WI38 (cell line): ENCODE measurements around the gene CPT1C.

Experiments used
- H3K4me3 ChIP-seq: 2 replicates; pipeline ENCODE4 v1.5.1; 2011; ENCODE audit warnings: low read depth, mild to moderate bottlenecking, control low read depth, low read length
- CTCF ChIP-seq: IDR thresholded peaks from 2 replicates; pipeline ENCODE4 v1.5.1; 2012; ENCODE audit warnings: low read depth, mild to moderate bottlenecking, control low read depth, low read length

CPT1C gene

GRCh38 chr19:49684983-49685553, 5.8 kb upstream of the CPT1C start:
- no peak for TF ChIP-seq CTCF
- H3K4me3 ChIP-seq: no peak overlapping the region

- no peak for TF ChIP-seq CTCF
- H3K4me3 ChIP-seq: no peak overlapping the region
These were observed 5.0 kb upstream of the CPT1C start for GRCh38 chr19:49685845-49686332.

- no peak overlapping the region for H3K4me3 ChIP-seq
These were observed 4.3 kb upstream of the CPT1C start for GRCh38 chr19:49686503-49687088.

GRCh38 chr19:49687150-49687549, 3.8 kb upstream of the CPT1C start:
- no peak for TF ChIP-seq CTCF
- no peak overlapping the region for H3K4me3 ChIP-seq

More at GRCh38 chr19:49686503-49687088, 4.3 kb upstream of the CPT1C start:
- no peak for TF ChIP-seq CTCF

- TF ChIP-seq CTCF: no peak
- no peak overlapping the region for H3K4me3 ChIP-seq
These were observed 3.2 kb upstream of the CPT1C start for GRCh38 chr19:49687566-49688316.

GRCh38 chr19:49688531-49689132, 2.3 kb upstream of the CPT1C start:
- TF ChIP-seq CTCF: no peak
- H3K4me3 ChIP-seq: no peak overlapping the region
